ENCODE data around the gene RAI14. TPM values are rescaled to one million over a fixed set of nuclear protein-coding genes. Genes with fewer than 3 reads are reported as not detected.
A peak's percentile ranks its signal among the peaks of the same experiment; 100 is the strongest.

Gene RAI14
- total RNA-seq, 1 donor from 2014 or later = 307 TPM

DNA sequence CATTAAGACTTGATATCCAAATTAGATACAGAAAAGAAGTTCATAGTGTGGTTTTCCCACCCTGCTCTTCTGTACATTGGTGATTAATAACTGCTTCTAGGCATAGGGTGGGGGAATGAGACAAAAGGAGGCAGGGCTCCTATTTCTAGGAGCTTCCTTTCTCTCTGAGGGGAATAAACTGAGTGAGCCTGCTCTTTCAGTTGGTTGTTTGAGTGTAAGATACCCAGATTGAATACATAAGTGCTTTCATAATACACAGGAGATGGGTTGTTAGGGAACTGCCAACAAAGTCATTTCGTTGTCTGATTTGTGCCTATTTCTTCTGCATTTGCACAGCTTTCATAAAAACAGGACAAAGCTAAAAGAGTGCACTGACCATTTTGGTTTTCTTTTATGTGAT is 133.9 kb downstream of the RAI14 start:
- no peak overlapping the region for H3K4me3 Mint-ChIP-seq (ENCODE audit: unreplicated experiment)
- H3K4me1 Mint-ChIP-seq (ENCODE audit: low read depth, unreplicated experiment) = peaks cover 48% of the 10 kb centered on the region
- H3K27me3 Mint-ChIP-seq (ENCODE audit: low read depth, unreplicated experiment) = no peaks in the 10 kb centered on the region

DNA sequence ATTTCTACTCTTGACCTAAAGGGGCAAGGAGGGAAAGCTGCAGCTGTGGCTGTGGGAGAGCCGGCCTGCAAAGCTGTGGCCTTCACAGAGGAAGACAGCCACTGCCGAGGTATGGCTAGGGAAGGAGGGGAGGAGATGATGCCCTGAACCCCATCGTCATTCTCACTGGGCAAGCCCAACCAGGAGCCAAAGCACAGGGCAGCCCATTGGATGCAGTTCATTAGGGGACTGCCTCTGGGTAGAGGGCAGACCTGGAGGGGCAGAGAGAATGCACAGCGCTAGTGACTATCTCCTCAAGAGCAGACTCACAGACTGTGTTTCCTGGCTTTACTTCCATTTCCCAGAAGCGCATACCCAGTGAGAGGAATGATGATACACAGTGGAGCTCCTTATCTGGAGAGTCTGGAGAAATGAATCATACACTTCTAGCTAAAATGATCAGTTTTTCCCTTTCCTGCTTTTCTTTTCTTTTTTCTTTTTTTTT is 135.7 kb downstream of the RAI14 start:
- no peak overlapping the region for H3K4me3 Mint-ChIP-seq (ENCODE audit: unreplicated experiment)
- peaks cover 8% of the 10 kb centered on the region for H3K36me3 ChIP-seq (ENCODE audit: insufficient read depth, low read length)
- H3K9me3 ChIP-seq (ENCODE audit: insufficient read depth, low read depth, low read length) = no peaks in the 10 kb centered on the region
- peaks cover 85% of the 10 kb centered on the region for H3K79me2 ChIP-seq (ENCODE audit: insufficient read depth, low read length)
- no peaks in the 10 kb centered on the region for H3K27me3 Mint-ChIP-seq (ENCODE audit: low read depth, unreplicated experiment)
- H3K9ac ChIP-seq (ENCODE audit: low read length) = peak overlapping the region; percentile 34
- FAIRE-seq = no peak
- no peak for TF ChIP-seq EZH2 (IDR thresholded peaks at IDR 0.05; ENCODE audit: insufficient read depth, low read length)
- TF ChIP-seq, protein P1, sequence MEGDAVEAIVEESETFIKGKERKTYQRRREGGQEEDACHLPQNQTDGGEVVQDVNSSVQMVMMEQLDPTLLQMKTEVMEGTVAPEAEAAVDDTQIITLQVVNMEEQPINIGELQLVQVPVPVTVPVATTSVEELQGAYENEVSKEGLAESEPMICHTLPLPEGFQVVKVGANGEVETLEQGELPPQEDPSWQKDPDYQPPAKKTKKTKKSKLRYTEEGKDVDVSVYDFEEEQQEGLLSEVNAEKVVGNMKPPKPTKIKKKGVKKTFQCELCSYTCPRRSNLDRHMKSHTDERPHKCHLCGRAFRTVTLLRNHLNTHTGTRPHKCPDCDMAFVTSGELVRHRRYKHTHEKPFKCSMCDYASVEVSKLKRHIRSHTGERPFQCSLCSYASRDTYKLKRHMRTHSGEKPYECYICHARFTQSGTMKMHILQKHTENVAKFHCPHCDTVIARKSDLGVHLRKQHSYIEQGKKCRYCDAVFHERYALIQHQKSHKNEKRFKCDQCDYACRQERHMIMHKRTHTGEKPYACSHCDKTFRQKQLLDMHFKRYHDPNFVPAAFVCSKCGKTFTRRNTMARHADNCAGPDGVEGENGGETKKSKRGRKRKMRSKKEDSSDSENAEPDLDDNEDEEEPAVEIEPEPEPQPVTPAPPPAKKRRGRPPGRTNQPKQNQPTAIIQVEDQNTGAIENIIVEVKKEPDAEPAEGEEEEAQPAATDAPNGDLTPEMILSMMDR (IDR thresholded peaks at IDR 0.05; ENCODE audit: insufficient read depth, low read depth, low read length) = no peak
- H3K4me1 Mint-ChIP-seq (ENCODE audit: low read depth, unreplicated experiment) = peaks cover 48% of the 10 kb centered on the region
- H3K4me3 ChIP-seq (ENCODE audit: insufficient read depth, low read depth, low read length) = no peak overlapping the region
- H2AFZ ChIP-seq (ENCODE audit: low read depth, low read length) = no peak overlapping the region
- peak; percentile 92 for DNase-seq (ENCODE audit: low read depth)
- peaks cover 41% of the 10 kb centered on the region for H4K20me1 ChIP-seq (ENCODE audit: insufficient read depth, low read length)
- peaks cover 20% of the 10 kb centered on the region for H3K36me3 Mint-ChIP-seq (ENCODE audit: low read depth, unreplicated experiment)
- H3K27ac Mint-ChIP-seq (ENCODE audit: unreplicated experiment) = peak overlapping the region; percentile 78
- peak overlapping the region; percentile 72 for H3K27ac ChIP-seq (ENCODE audit: low read depth, low read length)
- H3K4me1 ChIP-seq (ENCODE audit: insufficient read depth, low read length) = peaks cover 21% of the 10 kb centered on the region
- peak overlapping the region; percentile 61 for H3K4me2 ChIP-seq (ENCODE audit: low read length)
- no peaks in the 10 kb centered on the region for H3K27me3 ChIP-seq (ENCODE audit: insufficient read depth, low read length)
- H3K9me3 Mint-ChIP-seq (ENCODE audit: unreplicated experiment) = no peaks in the 10 kb centered on the region

More for the DNA sequence above, 133.9 kb downstream of the RAI14 start:
- TF ChIP-seq EZH2 (IDR thresholded peaks at IDR 0.05; ENCODE audit: insufficient read depth, low read length) = no peak
- TF ChIP-seq, protein P1 (IDR thresholded peaks at IDR 0.05; ENCODE audit: insufficient read depth, low read depth, low read length) = no peak
- peak; percentile 29 for DNase-seq (ENCODE audit: low read depth)
- Mint-ChIP-seq H3K9me3 (ENCODE audit: unreplicated experiment) (no peaks in the 10 kb centered on the region), H3K27ac (ENCODE audit: unreplicated experiment) (no peak overlapping the region), H3K36me3 (ENCODE audit: low read depth, unreplicated experiment) (peaks cover 20% of the 10 kb centered on the region)
- H3K9me3 ChIP-seq (ENCODE audit: insufficient read depth, low read depth, low read length) = no peaks in the 10 kb centered on the region
- H3K79me2 ChIP-seq (ENCODE audit: insufficient read depth, low read length) = peaks cover 89% of the 10 kb centered on the region
- no peak overlapping the region for H2AFZ ChIP-seq (ENCODE audit: low read depth, low read length)
- no peaks in the 10 kb centered on the region for H3K36me3 ChIP-seq (ENCODE audit: insufficient read depth, low read length)
- H3K4me1 ChIP-seq (ENCODE audit: insufficient read depth, low read length) = peaks cover 21% of the 10 kb centered on the region
- peak overlapping the region; percentile 17 for H3K4me2 ChIP-seq (ENCODE audit: low read length)
- peak overlapping the region; percentile 39 for H3K27ac ChIP-seq (ENCODE audit: low read depth, low read length)
- no peak overlapping the region for H3K4me3 ChIP-seq (ENCODE audit: insufficient read depth, low read depth, low read length)
- FAIRE-seq = no peak
- peaks cover 40% of the 10 kb centered on the region for H4K20me1 ChIP-seq (ENCODE audit: insufficient read depth, low read length)
- H3K27me3 ChIP-seq (ENCODE audit: insufficient read depth, low read length) = no peaks in the 10 kb centered on the region
- H3K9ac ChIP-seq (ENCODE audit: low read length) = no peak overlapping the region

DNA sequence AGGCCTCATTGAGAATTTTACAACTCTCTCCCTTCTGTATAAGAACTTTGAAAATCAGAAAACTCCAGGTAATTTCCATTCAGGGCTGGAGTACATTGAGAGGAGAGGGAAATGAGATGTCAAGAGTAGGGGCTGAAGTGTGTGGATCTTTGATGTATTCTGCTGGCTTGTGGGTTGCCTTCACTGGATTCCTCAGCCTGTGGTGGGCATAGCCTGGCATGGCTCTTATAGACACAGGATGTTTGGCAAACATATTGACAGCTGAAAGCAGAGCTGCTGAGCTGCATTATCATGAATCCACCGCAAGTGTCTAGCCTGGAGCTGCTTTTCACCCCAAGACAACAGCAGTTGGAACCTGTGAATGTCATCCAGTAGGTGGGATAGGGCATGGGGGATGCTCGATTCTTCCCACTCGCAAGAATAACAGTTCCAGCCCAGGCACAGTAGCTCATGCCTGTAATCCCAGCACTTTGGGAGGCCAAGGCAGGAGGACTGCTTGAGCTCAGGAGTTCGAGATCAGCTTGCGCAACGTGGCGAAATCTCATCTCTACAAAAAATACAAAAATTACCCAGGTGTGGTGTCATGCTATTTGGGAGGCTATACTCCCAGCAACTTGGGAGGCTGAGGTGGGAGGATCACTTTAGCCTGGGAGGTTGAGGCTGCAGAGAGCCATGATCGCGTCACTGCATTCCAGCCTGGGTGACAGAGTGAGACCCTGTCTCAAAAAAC is 146.9 kb downstream of the RAI14 start:
- peaks cover 9% of the 10 kb centered on the region for H4K20me1 ChIP-seq (ENCODE audit: insufficient read depth, low read length)
- TF ChIP-seq EZH2 (IDR thresholded peaks at IDR 0.05; ENCODE audit: insufficient read depth, low read length) = no peak
- TF ChIP-seq, protein P1 (IDR thresholded peaks at IDR 0.05; ENCODE audit: insufficient read depth, low read depth, low read length) = no peak
- no peak overlapping the region for H3K4me3 ChIP-seq (ENCODE audit: insufficient read depth, low read depth, low read length)
- FAIRE-seq = no peak
- Mint-ChIP-seq H3K27me3 (ENCODE audit: low read depth, unreplicated experiment) (no peaks in the 10 kb centered on the region), H3K27ac (ENCODE audit: unreplicated experiment) (no peak overlapping the region), H3K9me3 (ENCODE audit: unreplicated experiment) (no peaks in the 10 kb centered on the region), H3K4me3 (ENCODE audit: unreplicated experiment) (no peak overlapping the region), H3K36me3 (ENCODE audit: low read depth, unreplicated experiment) (peaks cover 40% of the 10 kb centered on the region), H3K4me1 (ENCODE audit: low read depth, unreplicated experiment) (no peaks in the 10 kb centered on the region)
- H3K27me3 ChIP-seq (ENCODE audit: insufficient read depth, low read length) = no peaks in the 10 kb centered on the region
- no peaks in the 10 kb centered on the region for H3K4me1 ChIP-seq (ENCODE audit: insufficient read depth, low read length)
- no peak overlapping the region for H3K9ac ChIP-seq (ENCODE audit: low read length)
- peaks cover 64% of the 10 kb centered on the region for H3K36me3 ChIP-seq (ENCODE audit: insufficient read depth, low read length)
- no peak overlapping the region for H3K4me2 ChIP-seq (ENCODE audit: low read length)
- DNase-seq (ENCODE audit: low read depth) = no peak
- H2AFZ ChIP-seq (ENCODE audit: low read depth, low read length) = no peak overlapping the region
- no peaks in the 10 kb centered on the region for H3K9me3 ChIP-seq (ENCODE audit: insufficient read depth, low read depth, low read length)
- no peak overlapping the region for H3K27ac ChIP-seq (ENCODE audit: low read depth, low read length)
- H3K79me2 ChIP-seq (ENCODE audit: insufficient read depth, low read length) = peaks cover 17% of the 10 kb centered on the region

All from astrocyte (in vitro differentiated cells and primary cell).